ENCODE results near the gene VTI1A. TPM values are rescaled to one million over a fixed set of nuclear protein-coding genes. Genes with fewer than 3 reads are reported as not detected.
A peak's percentile ranks its signal among the peaks of the same experiment; 100 is the strongest.
"Not testable (repeated sequence)": the region's sequence is repeated elsewhere in the genome, so short reads cannot be mapped to it uniquely, and the experiment has no call there.

VTI1A gene
- total RNA-seq, 1 experiment from 2014 or later = 33.4 TPM

GRCh38 chr10:112580267-112580666 lies 133.3 kb downstream of the VTI1A start:
- DNase-seq (ENCODE audit: low read depth in 1 of 2, low spot score in 2 of 2) = no peak

GRCh38 chr10:112581921-112582320 lies 134.9 kb downstream of the VTI1A start:
- H3K4me3 ChIP-seq = no peak overlapping the region
- H3K9me3 ChIP-seq (replicated peaks) = no peaks in the 10 kb centered on the region
- H3K4me1 ChIP-seq (replicated peaks) = peaks cover 35% of the 10 kb centered on the region
- H3K27ac ChIP-seq = no peak overlapping the region
- no peaks in the 10 kb centered on the region for H3K27me3 ChIP-seq (replicated peaks)
- DNase-seq (ENCODE audit: low read depth in 1 of 2, low spot score in 2 of 2) = no peak
- H3K36me3 ChIP-seq = no peaks in the 10 kb centered on the region

More at GRCh38 chr10:112580267-112580666, 133.3 kb downstream of the VTI1A start:
- Histone ChIP-seq H3K4me1 (replicated peaks) (peaks cover 18% of the 10 kb centered on the region), H3K27ac (no peak overlapping the region), H3K4me3 (no peak overlapping the region), H3K36me3 (no peaks in the 10 kb centered on the region), H3K27me3 (replicated peaks) (no peaks in the 10 kb centered on the region), H3K9me3 (replicated peaks) (no peaks in the 10 kb centered on the region)

- no peak overlapping the region for H3K27ac ChIP-seq
- H3K4me3 ChIP-seq = no peak overlapping the region
- no peaks in the 10 kb centered on the region for H3K27me3 ChIP-seq (replicated peaks)
- no peaks in the 10 kb centered on the region for H3K9me3 ChIP-seq (replicated peaks)
- peaks cover 46% of the 10 kb centered on the region for H3K4me1 ChIP-seq (replicated peaks)
- no peak for DNase-seq (ENCODE audit: low read depth in 1 of 2, low spot score in 2 of 2)
- no peaks in the 10 kb centered on the region for H3K36me3 ChIP-seq
These were observed 136.4 kb downstream of the VTI1A start for GRCh38 chr10:112583236-112583939.

GRCh38 chr10:112584276-112584675 lies 137.3 kb downstream of the VTI1A start:
- H3K4me1 ChIP-seq (replicated peaks) = peaks cover 46% of the 10 kb centered on the region
- no peaks in the 10 kb centered on the region for H3K27me3 ChIP-seq (replicated peaks)
- H3K27ac ChIP-seq = 0 out of 2 replicates have a peak overlapping the region, but pooled peaks have one; percentile 24
- DNase-seq (ENCODE audit: low read depth in 1 of 2, low spot score in 2 of 2) = no peak
- no peaks in the 10 kb centered on the region for H3K36me3 ChIP-seq
- no peaks in the 10 kb centered on the region for H3K9me3 ChIP-seq (replicated peaks)
- no peak overlapping the region for H3K4me3 ChIP-seq

GRCh38 chr10:112585126-112585525 lies 138.1 kb downstream of the VTI1A start:
- Histone ChIP-seq H3K27ac (no peak overlapping the region), H3K27me3 (replicated peaks) (no peaks in the 10 kb centered on the region), H3K4me3 (no peak overlapping the region), H3K36me3 (no peaks in the 10 kb centered on the region), H3K9me3 (replicated peaks) (no peaks in the 10 kb centered on the region), H3K4me1 (replicated peaks) (peaks cover 46% of the 10 kb centered on the region)
- DNase-seq (ENCODE audit: low read depth in 1 of 2, low spot score in 2 of 2) = peak; percentile 27 to 55

- no peaks in the 10 kb centered on the region for H3K9me3 ChIP-seq (replicated peaks)
- H3K4me3 ChIP-seq = no peak overlapping the region
- H3K27ac ChIP-seq = 0 out of 2 replicates have a peak overlapping the region, but pooled peaks have one; percentile 18
- no peaks in the 10 kb centered on the region for H3K36me3 ChIP-seq
- peaks cover 46% of the 10 kb centered on the region for H3K4me1 ChIP-seq (replicated peaks)
- DNase-seq (ENCODE audit: low read depth in 1 of 2, low spot score in 2 of 2) = peak in 1 of 2 experiments; percentile 9
- H3K27me3 ChIP-seq (replicated peaks) = no peaks in the 10 kb centered on the region
These were observed 138.9 kb downstream of the VTI1A start for GRCh38 chr10:112585960-112586359.

- H3K4me1 ChIP-seq (replicated peaks) = peaks cover 46% of the 10 kb centered on the region
- no peak overlapping the region for H3K27ac ChIP-seq
- no peaks in the 10 kb centered on the region for H3K9me3 ChIP-seq (replicated peaks)
- no peaks in the 10 kb centered on the region for H3K36me3 ChIP-seq
- DNase-seq (ENCODE audit: low read depth in 1 of 2, low spot score in 2 of 2) = peak in 1 of 2 experiments; percentile 30
- H3K4me3 ChIP-seq = no peak overlapping the region
- H3K27me3 ChIP-seq (replicated peaks) = no peaks in the 10 kb centered on the region
These were observed 140.7 kb downstream of the VTI1A start for GRCh38 chr10:112587729-112588128.

- no peak for DNase-seq (ENCODE audit: low read depth in 1 of 2, low spot score in 2 of 2)
- H3K4me1 ChIP-seq (replicated peaks) = peaks cover 46% of the 10 kb centered on the region
- no peaks in the 10 kb centered on the region for H3K27me3 ChIP-seq (replicated peaks)
- H3K9me3 ChIP-seq (replicated peaks) = no peaks in the 10 kb centered on the region
- no peak overlapping the region for H3K4me3 ChIP-seq
- H3K27ac ChIP-seq = no peak overlapping the region
- H3K36me3 ChIP-seq = no peaks in the 10 kb centered on the region
These were observed 141.4 kb downstream of the VTI1A start for GRCh38 chr10:112588225-112588990.

- Histone ChIP-seq H3K4me3 (no peak overlapping the region), H3K27ac (no peak overlapping the region), H3K36me3 (no peaks in the 10 kb centered on the region), H3K4me1 (replicated peaks) (peaks cover 39% of the 10 kb centered on the region), H3K27me3 (replicated peaks) (no peaks in the 10 kb centered on the region), H3K9me3 (replicated peaks) (no peaks in the 10 kb centered on the region)
- DNase-seq (ENCODE audit: low read depth in 1 of 2, low spot score in 2 of 2) = no peak
These were observed 142.1 kb downstream of the VTI1A start for GRCh38 chr10:112589081-112589480.

GRCh38 chr10:112590786-112591185 lies 143.8 kb downstream of the VTI1A start:
- DNase-seq (ENCODE audit: low read depth in 1 of 2, low spot score in 2 of 2); H3K36me3 ChIP-seq; H3K9me3 ChIP-seq (replicated peaks); H3K4me3 ChIP-seq; H3K27ac ChIP-seq; H3K27me3 ChIP-seq (replicated peaks): not testable (repeated sequence)
- H3K4me1 ChIP-seq (replicated peaks) = peaks cover 22% of the 10 kb centered on the region

GRCh38 chr10:112593023-112593422 lies 146.0 kb downstream of the VTI1A start:
- no peak overlapping the region for H3K27ac ChIP-seq
- DNase-seq (ENCODE audit: low read depth in 1 of 2, low spot score in 2 of 2) = no peak

GRCh38 chr10:112601214-112602090 lies 154.4 kb downstream of the VTI1A start:
- H3K36me3 ChIP-seq = no peaks in the 10 kb centered on the region
- H3K27me3 ChIP-seq (replicated peaks) = no peaks in the 10 kb centered on the region
- DNase-seq (ENCODE audit: low read depth in 1 of 2, low spot score in 2 of 2) = no peak
- no peak overlapping the region for H3K27ac ChIP-seq
- H3K4me3 ChIP-seq = no peak overlapping the region
- H3K4me1 ChIP-seq (replicated peaks) = no peaks in the 10 kb centered on the region
- H3K9me3 ChIP-seq (replicated peaks) = no peaks in the 10 kb centered on the region

More at GRCh38 chr10:112593023-112593422, 146.0 kb downstream of the VTI1A start:
- H3K27me3 ChIP-seq (replicated peaks) = no peaks in the 10 kb centered on the region
- no peak overlapping the region for H3K4me3 ChIP-seq
- H3K36me3 ChIP-seq = no peaks in the 10 kb centered on the region
- H3K9me3 ChIP-seq (replicated peaks) = no peaks in the 10 kb centered on the region
- H3K4me1 ChIP-seq (replicated peaks) = peaks cover under 1% of the 10 kb centered on the region

- Histone ChIP-seq H3K4me1 (replicated peaks) (no peaks in the 10 kb centered on the region), H3K27ac (no peak overlapping the region), H3K4me3 (no peak overlapping the region), H3K9me3 (replicated peaks) (no peaks in the 10 kb centered on the region), H3K36me3 (no peaks in the 10 kb centered on the region), H3K27me3 (replicated peaks) (no peaks in the 10 kb centered on the region)
- no peak for DNase-seq (ENCODE audit: low read depth in 1 of 2, low spot score in 2 of 2)
These were observed 156.0 kb downstream of the VTI1A start for GRCh38 chr10:112603062-112603461.
